ENCODE measurements around the gene ANKRD44. TPM values are rescaled to one million over a fixed set of nuclear protein-coding genes. Genes with fewer than 3 reads are reported as not detected.

The ANKRD44 gene
- total RNA-seq, 1 donor from 2014 or later, result 14.2 TPM

- DNase-seq (ENCODE audit: extremely low spot score, unreplicated experiment), result no peak
- Mint-ChIP-seq H3K36me3 (no peaks in the 10 kb centered on the region), H3K27ac (no peak overlapping the region), H3K27me3 (no peaks in the 10 kb centered on the region), H3K9me3 (no peaks in the 10 kb centered on the region), H3K4me3 (no peak overlapping the region), H3K4me1 (ENCODE audit: unreplicated experiment) (peaks cover 15% of the 10 kb centered on the region)
- TF ChIP-seq CTCF (conservative IDR thresholded peaks at IDR 0.05), result no peak
These were observed 111.7 kb downstream of the ANKRD44 start for GRCh38 chr2:197198890-197199289.

- no peak for DNase-seq (ENCODE audit: extremely low spot score, unreplicated experiment)
- Mint-ChIP-seq H3K27me3 (no peaks in the 10 kb centered on the region), H3K9me3 (no peaks in the 10 kb centered on the region), H3K36me3 (no peaks in the 10 kb centered on the region), H3K27ac (peak overlapping the region; percentile 56), H3K4me3 (peak overlapping the region; percentile 12), H3K4me1 (ENCODE audit: unreplicated experiment) (peaks cover 15% of the 10 kb centered on the region)
- TF ChIP-seq CTCF (conservative IDR thresholded peaks at IDR 0.05), result no peak
These were observed 112.7 kb downstream of the ANKRD44 start for GRCh38 chr2:197197895-197198311.

DNA sequence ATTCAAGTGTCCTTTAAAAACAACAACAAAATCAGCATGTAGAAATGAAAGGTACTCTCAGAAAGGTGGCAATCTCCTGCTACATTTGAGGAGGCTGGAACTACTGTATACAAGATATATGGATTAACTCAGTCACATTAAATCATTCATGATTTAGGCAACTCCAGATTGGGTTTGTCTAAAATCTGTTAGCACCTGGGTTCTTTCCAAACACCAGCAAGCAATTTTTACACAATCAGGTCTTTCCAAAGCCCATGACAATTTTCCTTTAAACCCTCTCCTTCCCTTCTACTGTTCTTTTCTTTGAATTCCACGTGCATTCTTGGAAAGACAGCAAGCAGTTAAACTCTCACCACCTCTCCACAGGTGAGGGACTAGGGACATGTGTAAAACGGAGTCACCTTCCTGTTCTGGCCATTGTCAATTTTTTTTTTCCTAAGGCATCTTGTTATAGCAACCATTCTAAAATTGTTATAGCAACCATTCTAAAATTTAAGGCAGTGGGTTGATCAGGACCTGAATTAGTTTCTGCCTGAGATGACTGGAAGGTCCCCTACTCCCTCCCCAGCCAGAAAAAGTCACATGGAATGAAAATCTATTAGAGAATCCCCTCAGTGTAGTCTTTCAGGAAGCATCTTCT is 113.9 kb downstream of the ANKRD44 start:
- H3K4me3 Mint-ChIP-seq, result no peak overlapping the region
- no peaks in the 10 kb centered on the region for H3K36me3 Mint-ChIP-seq
- peaks cover 11% of the 10 kb centered on the region for H3K4me1 Mint-ChIP-seq (ENCODE audit: unreplicated experiment)
- no peak for DNase-seq (ENCODE audit: extremely low spot score, unreplicated experiment)
- H3K27me3 Mint-ChIP-seq, result no peaks in the 10 kb centered on the region
- TF ChIP-seq CTCF (conservative IDR thresholded peaks at IDR 0.05), result no peak
- H3K9me3 Mint-ChIP-seq, result no peaks in the 10 kb centered on the region
- no peak overlapping the region for H3K27ac Mint-ChIP-seq

- Mint-ChIP-seq H3K36me3 (no peaks in the 10 kb centered on the region), H3K4me3 (no peak overlapping the region), H3K27ac (no peak overlapping the region), H3K9me3 (no peaks in the 10 kb centered on the region), H3K4me1 (ENCODE audit: unreplicated experiment) (peaks cover 9% of the 10 kb centered on the region), H3K27me3 (no peaks in the 10 kb centered on the region)
- DNase-seq (ENCODE audit: extremely low spot score, unreplicated experiment), result no peak
- no peak for TF ChIP-seq CTCF (conservative IDR thresholded peaks at IDR 0.05)
These were observed 115.1 kb downstream of the ANKRD44 start for GRCh38 chr2:197195518-197195917.

- no peak overlapping the region for H3K4me3 Mint-ChIP-seq
- H3K9me3 Mint-ChIP-seq, result no peaks in the 10 kb centered on the region
- no peaks in the 10 kb centered on the region for H3K36me3 Mint-ChIP-seq
- no peak overlapping the region for H3K27ac Mint-ChIP-seq
- no peak for DNase-seq (ENCODE audit: extremely low spot score, unreplicated experiment)
- TF ChIP-seq CTCF (conservative IDR thresholded peaks at IDR 0.05), result no peak
- no peaks in the 10 kb centered on the region for H3K27me3 Mint-ChIP-seq
- peaks cover 7% of the 10 kb centered on the region for H3K4me1 Mint-ChIP-seq (ENCODE audit: unreplicated experiment)
These were observed 118.6 kb downstream of the ANKRD44 start for GRCh38 chr2:197191940-197192322.
